Body of pancreas (tissue), 4 donors: ENCODE measurements around the gene FIP1L1. TPM values are rescaled to one million over a fixed set of nuclear protein-coding genes. Genes with fewer than 3 reads are reported as not detected.

Experiments used
- ATAC-seq: fragments of 150-250 bp; one replicate; pipeline ENCODE4 v1.9.1; 2016
- DNase-seq, 4 donors: peaks; one replicate each; pipeline ENCODE4 v3.0.0-alpha.2; 2019
- H3K27ac ChIP-seq, 4 donors: fragments of 200-600 bp; sonication (generic); 1 replicate in 3 of 4; 2 replicates in 1 of 4; pipeline versions ENCODE4 v1.5.1 to v1.6.1; 2016 to 2019; ENCODE audit warnings: mild to moderate bottlenecking in 1 of 4, mixed read lengths in 1 of 4, moderate library complexity in 1 of 4
- H3K27me3 ChIP-seq, 2 donors: fragments of 200-600 bp; sonication (generic); one replicate each; pipeline ENCODE4 v1.6.0; 2016; ENCODE audit warnings: mild to moderate bottlenecking in 1 of 2
- H3K36me3 ChIP-seq, 2 donors: fragments of 200-600 bp; sonication (generic); replicated peaks in 1 of 2; 2 replicates each; pipeline ENCODE4 v1.5.1; 2016; ENCODE audit warnings: low read depth in 2 of 2; ENCODE audit not compliant: insufficient read depth in 1 of 2
- H3K4me1 ChIP-seq: fragments of 200-600 bp; sonication (generic); one replicate; pipeline ENCODE4 v1.6.0; 2016
- H3K4me3 ChIP-seq, 2 donors: fragments of 200-600 bp; sonication (generic); 1 replicate in 1 of 2; 2 replicates in 1 of 2; pipeline ENCODE4 v1.5.1; 2016 to 2019
- H3K9me3 ChIP-seq, 3 donors: fragments of 200-600 bp; sonication (generic); 1 replicate in 2 of 3; 2 replicates in 1 of 3; pipeline ENCODE4 v1.5.1; 2016
- CTCF ChIP-seq, 7 experiments: fragments of 450-650 bp in 4 of 7; fragments of 200-600 bp in 3 of 7; sonication (generic) in 3 of 7; IDR thresholded peaks; one replicate each; pipeline ENCODE4 v1.5.1; 2016 to 2019; ENCODE audit warnings: antibody characterized with exemption in 7 of 7
- POLR2A ChIP-seq, 3 donors: fragments of 450-650 bp; IDR thresholded peaks; one replicate each; pipeline ENCODE4 v1.6.1; 2016; ENCODE audit warnings: antibody characterized with exemption in 3 of 3, mild to moderate bottlenecking in 2 of 3
- WGBS, 2 donors: methylation state at CpG; one replicate each; pipeline ENCODE4 v1.1.5; 2017; 5-methylcytosine and 5-hydroxymethylcytosine counted together
- intact Hi-C: fragments of 100-400 bp; cut with DNase I; formaldehyde crosslinking; loops from one replicate; pipeline ENCODE4 v1.15.1; 2023
- total RNA-seq, 2 donors: library from RNA; depleted of rRNA; stranded (reverse); fragments of >200 nt; gene quantifications; one replicate each; pipeline ENCODE4 v1.1.0, GENCODE V29; 2016

The FIP1L1 gene
- total RNA-seq, 2 donors from 2014 or later = 28.3 to 48.1 TPM

- TF ChIP-seq CTCF (IDR thresholded peaks at IDR 0.05) (no peak), POLR2A (IDR thresholded peaks at IDR 0.05) (no peak)
- DNase-seq = no peak
- Histone ChIP-seq H3K4me3 (no peak overlapping the region), H3K27ac (peak overlapping the region in 2 of 4 donors; percentile 8 to 31), H3K36me3 (peaks cover 0 to 2% of the 10 kb centered on the region in 2 donors), H3K27me3 (no peaks in the 10 kb centered on the region), H3K4me1 (peaks cover 31% of the 10 kb centered on the region), H3K9me3 (no peaks in the 10 kb centered on the region)
- 51 to 53% methylated on average over 3 of the region's 3 CpGs for WGBS, 2 donors
- intact Hi-C loops = no loop called here
- no peak for ATAC-seq
These were observed 78.3 kb downstream of the FIP1L1 start for GRCh38 chr4:53455766-53456165.

- intact Hi-C loops = no loop called here
- no peak for TF ChIP-seq POLR2A (IDR thresholded peaks at IDR 0.05)
- ATAC-seq = no peak
These were observed 78.7 kb downstream of the FIP1L1 start for GRCh38 chr4:53456178-53456577.

GRCh38 chr4:53459548-53459947, 82.1 kb downstream of the FIP1L1 start:
- no peak for TF ChIP-seq CTCF (IDR thresholded peaks at IDR 0.05)
- no peak for TF ChIP-seq POLR2A (IDR thresholded peaks at IDR 0.05)
- Histone ChIP-seq H3K27ac (peak overlapping the region in 2 of 4 donors; percentile 6 to 40), H3K9me3 (no peaks in the 10 kb centered on the region), H3K4me1 (peaks cover 39% of the 10 kb centered on the region), H3K36me3 (no peaks in the 10 kb centered on the region), H3K4me3 (no peak overlapping the region), H3K27me3 (no peaks in the 10 kb centered on the region)
- intact Hi-C loops = no loop called here
- DNase-seq (no peak), ATAC-seq (no peak)

More at GRCh38 chr4:53456178-53456577, 78.7 kb downstream of the FIP1L1 start:
- Histone ChIP-seq H3K9me3 (no peaks in the 10 kb centered on the region), H3K36me3 (peaks cover 0 to 2% of the 10 kb centered on the region in 2 donors), H3K4me1 (peaks cover 31% of the 10 kb centered on the region), H3K4me3 (no peak overlapping the region), H3K27me3 (no peaks in the 10 kb centered on the region), H3K27ac (peak overlapping the region in 2 of 4 donors; percentile 8 to 31)
- DNase-seq = no peak

- H3K27me3 ChIP-seq = no peaks in the 10 kb centered on the region
- ATAC-seq (no peak), DNase-seq (no peak)
- no peak overlapping the region for H3K27ac ChIP-seq
- no peak overlapping the region for H3K4me3 ChIP-seq
- 86 to 95% methylated on average over 2 of the region's 2 CpGs for WGBS, 2 donors
- no peaks in the 10 kb centered on the region for H3K9me3 ChIP-seq
- H3K4me1 ChIP-seq = peaks cover 34% of the 10 kb centered on the region
- TF ChIP-seq POLR2A (IDR thresholded peaks at IDR 0.05) (no peak), CTCF (IDR thresholded peaks at IDR 0.05) (no peak)
- intact Hi-C loops = no loop called here
- no peaks in the 10 kb centered on the region for H3K36me3 ChIP-seq
These were observed 83.8 kb downstream of the FIP1L1 start for GRCh38 chr4:53461244-53461643.

- peaks cover 27% of the 10 kb centered on the region for H3K4me1 ChIP-seq
- intact Hi-C loops = no loop called here
- H3K27me3 ChIP-seq = no peaks in the 10 kb centered on the region
- H3K27ac ChIP-seq = peak overlapping the region in 3 of 4 donors; percentile 37 to 69 (median 69)
- H3K9me3 ChIP-seq = no peaks in the 10 kb centered on the region
- no peak for TF ChIP-seq CTCF (IDR thresholded peaks at IDR 0.05)
- no peak for TF ChIP-seq POLR2A (IDR thresholded peaks at IDR 0.05)
- no peaks in the 10 kb centered on the region for H3K36me3 ChIP-seq
- no peak overlapping the region for H3K4me3 ChIP-seq
- 39 to 47% methylated on average over 5 of the region's 5 CpGs for WGBS, 2 donors
- DNase-seq = peak; percentile 66 to 79 (median 72)
- ATAC-seq = peak; percentile 91
These were observed 85.9 kb downstream of the FIP1L1 start for GRCh38 chr4:53463340-53463739.
